ENCODE data around the gene TMEM123.

The TMEM123 gene

DNA sequence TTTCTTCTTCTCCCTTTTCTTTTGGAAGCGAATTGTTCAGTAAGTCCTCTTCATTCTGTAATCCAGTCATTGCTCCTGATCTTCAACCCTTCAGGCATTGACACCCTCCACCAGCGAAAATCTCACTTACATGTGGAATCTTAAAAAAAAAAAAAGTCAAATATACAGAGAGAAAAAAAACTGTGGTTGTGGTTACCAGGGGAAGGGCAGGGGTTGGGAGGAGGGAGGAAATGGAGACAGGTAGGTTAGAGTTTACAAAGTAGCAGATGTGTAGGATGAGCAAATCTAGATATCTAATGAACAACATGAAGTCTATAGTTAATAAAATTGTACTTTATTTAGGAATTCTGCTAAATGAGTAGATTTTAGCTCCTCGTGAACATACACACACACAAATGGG is 17.7 kb upstream of the TMEM123 start:
- FAIRE-seq, result no peak

DNA sequence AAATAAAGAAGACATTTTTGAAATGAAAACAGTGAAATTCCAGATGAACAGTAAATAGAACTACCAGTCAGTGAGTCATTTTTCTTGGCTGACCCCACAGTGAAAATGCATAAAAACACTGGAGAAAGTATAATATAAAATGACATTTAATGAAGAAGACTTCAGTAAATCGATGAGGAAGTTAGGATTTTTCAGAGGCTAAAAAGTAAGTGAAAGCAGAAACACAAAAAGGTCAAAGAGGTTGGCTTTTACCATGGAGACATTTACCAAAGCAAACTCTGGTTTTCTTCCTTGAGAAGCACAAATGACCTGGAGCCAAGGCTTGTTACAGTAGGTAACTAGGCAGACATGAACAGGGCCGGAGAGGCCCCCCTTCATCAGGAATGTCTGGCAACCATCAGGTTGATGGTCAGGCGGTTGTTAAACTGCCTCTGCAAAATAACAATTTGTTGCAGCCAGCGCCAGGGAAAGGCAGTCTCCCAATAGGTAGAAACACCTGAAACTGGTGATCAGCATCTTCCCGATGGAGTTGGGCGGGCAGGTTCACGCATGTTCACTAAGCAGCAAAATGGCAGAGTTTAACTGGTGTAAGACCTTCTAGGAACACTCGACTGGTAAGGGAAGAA is 16.7 kb upstream of the TMEM123 start:
- no peak for FAIRE-seq

DNA sequence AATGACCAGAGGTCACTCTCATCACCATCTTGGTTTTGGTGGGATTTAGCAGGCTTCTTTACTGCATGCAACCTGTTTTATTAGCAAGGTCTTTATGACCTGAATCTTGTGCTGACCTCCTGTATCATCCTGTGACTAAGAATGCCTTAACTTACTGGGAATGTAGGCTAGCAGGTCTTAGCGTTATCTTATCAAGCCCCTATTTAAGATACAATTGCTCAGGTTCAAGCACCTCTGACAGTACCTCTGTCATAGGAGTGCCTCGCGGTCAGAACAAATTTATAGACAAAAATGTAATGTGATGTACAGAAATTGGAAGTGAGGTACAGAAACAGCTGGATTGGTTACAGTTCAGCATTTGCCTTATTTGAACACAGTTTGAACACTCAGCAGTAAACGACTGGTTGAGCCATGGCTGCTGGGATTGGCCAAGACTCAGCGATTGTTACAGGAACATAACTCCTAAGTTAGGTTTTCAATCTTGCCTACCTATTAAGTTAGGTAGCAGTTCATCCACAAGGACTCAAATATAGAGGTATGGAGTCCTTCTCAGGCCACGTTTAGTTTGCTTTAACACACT is 16.1 kb upstream of the TMEM123 start:
- FAIRE-seq, result no peak

DNA sequence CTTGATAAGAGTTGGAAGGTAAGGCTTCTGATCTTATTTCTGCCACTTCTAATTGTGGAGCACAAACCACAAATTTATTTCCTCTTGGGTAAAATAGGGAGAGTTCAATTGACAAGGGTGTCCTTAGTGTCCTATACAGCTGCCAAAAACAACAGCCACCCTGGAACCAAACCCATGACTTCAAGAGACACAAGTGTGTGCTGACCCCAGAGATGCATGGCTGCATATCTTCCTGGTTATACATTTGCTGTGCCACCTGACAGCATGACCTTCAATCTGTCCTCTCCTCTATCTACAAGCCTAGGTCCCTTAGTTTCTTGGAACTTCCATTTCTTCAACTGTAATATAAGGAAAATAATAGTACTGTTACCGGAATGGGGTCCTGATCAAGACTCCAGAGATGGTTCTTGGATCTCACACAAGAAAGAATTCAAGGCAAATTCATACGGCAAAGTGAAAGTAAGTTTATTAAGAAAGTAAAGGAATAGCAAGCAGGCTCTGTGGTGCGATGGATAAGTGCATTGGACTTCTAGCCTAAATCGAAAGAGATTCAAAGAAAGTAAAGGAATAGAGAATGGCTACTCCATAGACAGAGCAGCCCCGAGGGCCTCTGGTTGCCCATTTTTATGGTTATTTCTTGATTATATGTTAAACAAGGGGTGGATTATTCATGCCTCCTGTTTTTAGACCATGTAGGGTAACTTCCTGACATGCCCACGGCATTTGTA is 15.5 kb upstream of the TMEM123 start:
- no peak for FAIRE-seq

DNA sequence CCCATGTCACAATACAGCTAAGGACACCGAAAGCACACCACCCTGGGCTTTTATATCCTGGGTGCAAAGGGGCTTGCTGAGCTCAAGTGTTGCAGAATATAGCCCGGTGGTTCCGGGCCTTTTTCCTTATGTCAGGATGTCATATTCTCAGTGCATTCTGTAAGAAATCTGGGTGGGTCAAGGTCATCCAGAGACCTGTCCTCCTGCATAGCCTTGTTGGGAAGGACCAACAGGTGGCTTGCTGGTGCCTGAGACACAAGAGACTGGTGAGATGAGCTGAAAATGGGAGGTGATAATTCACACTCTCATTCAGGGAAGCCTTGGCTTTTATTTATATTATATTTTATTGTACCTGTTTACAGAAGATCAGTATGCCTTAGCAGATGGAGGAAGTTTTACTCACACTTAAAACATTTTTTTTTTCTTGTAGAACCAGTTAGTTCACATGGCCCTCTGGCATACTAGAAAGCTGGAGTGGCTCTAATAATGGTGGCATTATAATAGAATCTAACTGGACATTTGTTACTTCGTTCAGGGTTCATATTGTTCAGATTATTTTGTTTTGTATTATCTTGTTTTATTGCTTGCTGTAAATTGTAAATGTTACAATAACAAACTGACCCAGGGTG is 14.6 kb upstream of the TMEM123 start:
- no peak for FAIRE-seq

DNA sequence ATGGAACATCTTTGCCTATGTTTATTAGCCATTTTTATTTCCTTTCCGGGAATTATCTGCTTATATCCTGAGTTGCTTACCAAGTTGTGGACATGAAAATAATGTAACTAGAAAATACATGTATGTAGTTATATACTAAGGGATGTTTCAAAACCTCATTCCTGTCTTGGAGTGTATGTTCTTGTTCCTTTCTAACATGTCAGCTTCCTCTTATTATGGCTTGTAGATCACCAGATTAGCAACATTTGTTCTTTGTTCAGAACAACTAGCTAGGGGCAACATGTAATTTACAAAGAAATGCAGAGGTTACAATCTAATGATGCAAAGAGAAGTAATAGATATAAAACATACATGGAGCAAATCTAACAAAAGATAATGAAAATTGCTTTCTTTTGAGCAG is 13.1 kb upstream of the TMEM123 start:
- no peak for FAIRE-seq

DNA sequence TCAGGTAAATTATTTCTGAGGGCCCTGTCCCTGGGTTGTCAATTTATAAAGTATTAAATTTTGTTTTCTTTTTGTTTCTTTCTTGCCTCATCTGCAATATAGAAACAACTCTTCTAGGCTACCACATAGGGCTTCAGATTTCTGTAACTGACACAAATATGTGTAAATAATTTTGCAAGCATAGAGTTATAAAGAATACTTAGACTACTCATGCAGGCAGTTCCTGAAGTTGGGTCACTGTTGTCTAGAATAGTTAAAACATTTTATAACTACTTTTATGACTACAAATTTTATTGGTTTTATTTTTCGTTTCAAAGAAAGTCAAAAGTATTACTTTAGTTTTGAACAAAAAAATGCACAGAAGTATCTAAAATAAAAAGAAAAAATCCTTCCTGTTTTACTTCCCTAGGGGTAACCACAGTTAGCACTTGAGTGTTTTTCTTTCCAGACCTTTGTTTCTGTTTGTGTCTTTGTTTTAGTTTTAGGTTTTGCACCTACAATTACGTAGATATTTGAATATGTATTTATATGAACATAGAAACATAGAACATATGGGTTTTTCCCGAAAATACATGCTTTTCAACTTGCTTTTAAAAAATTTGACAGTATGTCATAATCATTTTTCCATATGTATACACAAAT is 12.4 kb upstream of the TMEM123 start:
- no peak for FAIRE-seq

DNA sequence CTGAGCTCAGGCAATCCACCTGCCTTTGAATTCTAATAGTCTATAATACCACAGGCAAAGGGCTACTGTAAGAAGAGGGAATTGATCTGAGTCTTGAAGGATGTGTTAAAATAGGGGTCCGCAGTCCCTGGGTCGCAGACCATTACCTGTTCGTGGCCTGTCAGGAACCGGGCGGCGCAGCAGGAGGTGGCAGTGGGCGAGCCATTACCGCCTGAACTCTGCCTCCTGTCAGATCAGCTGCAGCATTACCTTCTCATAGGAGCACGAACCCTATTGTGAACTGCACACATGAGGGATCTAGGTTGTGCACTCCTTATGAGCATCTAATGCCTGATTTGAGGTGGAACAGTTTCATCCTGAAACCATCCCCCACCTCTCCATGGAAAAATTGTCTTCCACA is 11.5 kb upstream of the TMEM123 start:
- FAIRE-seq, result no peak

DNA sequence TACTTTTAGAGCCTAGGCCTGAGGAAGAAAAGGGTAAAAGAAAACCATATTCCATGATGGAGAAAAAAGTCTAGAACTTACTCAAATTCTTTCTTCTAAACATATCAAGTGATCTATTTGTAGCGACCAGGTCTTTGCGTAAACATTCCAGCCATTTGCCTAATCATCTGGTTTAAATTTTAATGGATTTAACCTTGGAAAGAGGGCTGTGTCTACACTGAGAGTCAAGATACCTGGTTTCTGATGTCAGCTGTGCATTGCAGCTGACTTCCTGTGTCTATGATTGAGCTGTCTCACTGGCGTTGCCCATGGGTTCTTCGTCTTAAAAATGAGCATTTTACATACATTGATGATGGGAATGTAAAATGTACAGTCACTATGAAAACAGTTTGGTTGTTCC is 10.0 kb upstream of the TMEM123 start:
- FAIRE-seq, result no peak

DNA sequence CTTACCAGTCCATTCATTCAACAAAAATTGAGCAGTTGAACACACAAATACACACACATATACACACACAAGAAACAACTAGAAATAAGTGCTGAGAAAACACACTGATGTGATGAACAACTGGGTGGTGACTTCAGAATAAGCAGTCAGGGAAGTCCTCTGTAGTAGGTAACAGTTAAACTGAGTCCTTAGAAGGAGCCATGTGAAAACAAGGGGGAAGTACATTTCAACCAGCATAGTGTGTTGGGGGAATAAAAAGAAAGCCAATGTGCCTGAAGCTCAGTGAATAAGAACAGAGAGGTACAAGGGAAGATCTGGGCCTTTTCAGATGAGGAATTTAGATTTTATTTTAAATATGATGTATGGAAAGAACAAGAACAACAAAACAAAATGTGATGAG is 6.8 kb upstream of the TMEM123 start:
- FAIRE-seq, result no peak

DNA sequence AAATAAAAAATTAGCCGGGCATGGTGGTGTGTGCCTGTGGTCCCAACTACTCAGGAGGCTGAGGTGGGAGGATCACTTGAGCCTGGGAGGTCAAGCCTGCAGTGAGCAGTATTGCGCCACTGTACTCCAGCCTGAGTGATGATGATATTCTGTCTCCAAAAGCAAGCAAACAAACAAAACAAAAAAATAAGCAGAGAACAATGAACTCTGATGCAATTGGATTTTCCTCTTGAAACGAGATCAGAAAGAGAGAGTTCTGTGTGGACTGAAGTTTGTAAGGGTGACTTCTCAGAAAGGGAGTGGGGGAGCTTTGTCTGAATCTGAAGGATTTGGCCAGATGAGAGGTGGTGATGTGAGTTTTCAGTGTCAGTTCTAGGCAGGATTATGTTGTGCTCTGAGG is 6.0 kb upstream of the TMEM123 start:
- FAIRE-seq, result no peak

DNA sequence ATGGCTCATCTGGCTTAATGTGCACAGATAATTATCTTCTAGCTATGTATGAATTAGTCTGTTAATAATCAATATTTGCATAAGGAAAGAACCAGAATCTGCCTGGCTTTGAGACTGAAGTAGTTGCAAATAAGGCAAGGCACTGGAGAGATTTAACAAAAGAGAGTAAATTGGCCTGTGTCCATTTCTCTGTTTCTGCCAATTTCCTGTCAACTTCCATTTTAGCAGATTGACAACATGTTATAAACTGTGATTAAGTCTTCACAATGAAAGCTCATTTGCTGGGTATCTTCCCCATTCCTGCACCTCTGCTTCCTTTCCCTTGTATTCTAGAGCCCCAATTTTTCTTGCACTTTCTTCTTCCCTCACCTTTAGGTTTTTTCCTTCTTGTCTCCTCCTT is 5.3 kb upstream of the TMEM123 start:
- no peak for FAIRE-seq

DNA sequence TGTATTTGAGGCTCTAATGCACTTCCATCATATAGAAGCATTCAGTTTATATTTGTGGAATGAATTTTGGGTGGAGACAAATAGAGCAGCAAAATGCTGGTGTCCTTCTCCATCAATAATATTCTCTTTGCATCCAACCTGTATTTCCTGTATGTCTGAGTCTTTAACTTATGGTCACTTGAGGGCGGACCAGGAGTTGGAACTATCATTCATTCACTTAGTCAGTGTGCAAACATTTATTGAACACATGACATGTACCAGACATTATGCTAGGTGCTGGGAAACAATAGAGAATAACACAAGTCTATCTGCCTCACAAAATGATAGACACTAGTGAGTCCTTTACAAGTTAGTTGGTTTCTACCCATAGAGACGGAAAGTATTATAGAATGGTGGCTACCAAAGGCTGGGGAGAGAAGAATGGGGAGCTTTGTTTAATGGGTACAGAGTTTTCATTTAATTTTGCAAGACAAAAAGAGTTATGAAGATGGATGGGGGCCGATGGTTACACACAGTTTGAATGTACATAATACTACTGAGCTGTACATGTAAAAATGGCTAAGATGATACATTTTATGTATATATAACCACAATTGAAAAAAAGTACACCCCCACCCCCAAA is 4.6 kb upstream of the TMEM123 start:
- no peak for FAIRE-seq

DNA sequence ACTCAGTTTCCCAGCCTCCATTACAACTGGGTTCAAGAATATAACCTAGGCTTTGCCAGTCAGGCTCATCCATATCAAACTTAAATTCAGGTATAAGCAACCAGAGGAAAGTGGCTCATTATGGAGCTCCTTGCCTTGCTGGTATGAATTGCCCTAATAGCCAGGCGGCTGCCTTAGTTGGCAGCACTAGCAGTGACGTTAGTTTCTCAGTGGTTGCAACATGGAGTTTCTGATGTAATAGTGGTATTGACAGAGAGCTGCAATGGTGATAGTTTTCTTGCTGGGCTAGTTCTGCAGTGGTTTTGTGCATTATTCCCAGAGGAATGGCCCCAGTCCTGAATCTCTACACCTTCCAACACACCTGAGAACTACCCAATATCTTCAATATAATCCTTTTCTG is 3.8 kb upstream of the TMEM123 start:
- no peak for FAIRE-seq

DNA sequence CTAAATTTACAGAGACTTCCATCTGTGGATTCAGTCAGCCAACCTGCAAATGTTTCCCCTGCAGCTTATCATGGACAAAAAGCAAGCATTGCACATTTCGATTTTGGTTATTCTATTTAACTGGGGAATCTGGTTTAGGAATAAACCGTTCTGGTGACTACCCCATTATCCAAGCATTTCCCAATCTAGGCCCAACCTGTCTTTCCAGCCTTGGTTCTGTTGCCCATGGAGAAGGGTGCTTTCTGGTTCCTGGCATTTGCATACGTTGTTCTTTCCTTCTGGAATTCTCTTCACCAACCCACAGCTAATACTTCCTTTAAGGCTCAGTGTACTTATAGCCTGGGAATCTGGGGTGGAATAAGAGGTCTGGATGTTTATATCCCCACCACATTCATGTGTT is 1.4 kb upstream of the TMEM123 start:
- FAIRE-seq, result no peak

DNA sequence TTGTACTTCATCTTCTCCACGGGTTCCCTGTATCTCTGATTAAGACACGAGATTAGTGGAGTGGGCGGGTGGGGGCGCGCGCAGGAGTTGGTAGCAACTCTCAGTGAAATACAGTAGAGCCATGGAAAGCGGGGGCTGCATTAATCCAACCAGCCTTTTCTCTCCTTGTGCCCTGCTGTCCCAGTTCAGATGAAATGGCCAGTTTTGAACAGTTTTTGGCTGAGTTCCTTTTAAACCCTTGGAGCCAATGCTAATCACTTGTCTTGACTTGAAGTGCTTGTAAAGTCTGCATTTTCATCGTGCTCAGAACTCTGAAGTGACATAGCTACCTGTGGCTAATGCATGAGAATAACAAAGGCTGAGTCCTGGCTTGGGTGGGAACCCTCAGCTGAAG is 734 bp upstream of the TMEM123 start:
- no peak for FAIRE-seq

DNA sequence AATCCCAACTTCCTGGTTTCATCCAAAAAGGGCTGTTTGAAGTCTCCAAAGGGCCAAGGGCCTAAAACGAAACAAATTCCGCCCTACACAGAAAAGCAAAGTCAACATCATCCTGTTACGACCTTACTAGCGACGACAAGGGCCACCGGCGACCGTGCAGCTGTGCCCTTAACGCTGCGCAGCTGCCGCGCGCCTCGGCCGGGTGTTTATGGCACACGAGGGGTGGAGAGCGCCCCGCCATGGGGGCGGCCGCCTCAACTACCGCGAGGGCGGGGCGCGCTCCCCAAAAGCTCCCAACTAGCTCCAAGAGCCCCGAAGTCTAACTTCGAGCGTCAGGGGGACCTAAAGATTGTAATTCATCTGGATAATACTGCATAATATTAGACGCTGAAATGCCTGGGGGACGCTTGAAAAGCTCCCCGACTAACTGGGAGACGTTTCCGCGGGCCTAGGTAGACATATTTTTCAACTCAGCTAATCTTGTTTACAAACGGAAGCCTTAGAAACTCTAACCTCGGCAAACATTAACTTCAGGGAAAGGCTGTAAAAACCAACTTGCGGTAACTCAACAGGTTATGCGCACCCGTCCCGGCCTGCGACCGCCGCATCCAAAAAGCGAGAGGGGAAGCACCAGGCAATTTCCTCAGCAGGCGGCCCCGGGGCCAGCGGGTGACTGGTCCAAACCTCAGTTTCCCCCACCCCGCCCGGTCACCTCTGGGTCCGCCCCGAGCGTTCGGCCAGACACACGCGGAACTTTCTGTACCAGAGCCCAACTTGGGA is 694 bp downstream of the TMEM123 start:
- no peak for FAIRE-seq

DNA sequence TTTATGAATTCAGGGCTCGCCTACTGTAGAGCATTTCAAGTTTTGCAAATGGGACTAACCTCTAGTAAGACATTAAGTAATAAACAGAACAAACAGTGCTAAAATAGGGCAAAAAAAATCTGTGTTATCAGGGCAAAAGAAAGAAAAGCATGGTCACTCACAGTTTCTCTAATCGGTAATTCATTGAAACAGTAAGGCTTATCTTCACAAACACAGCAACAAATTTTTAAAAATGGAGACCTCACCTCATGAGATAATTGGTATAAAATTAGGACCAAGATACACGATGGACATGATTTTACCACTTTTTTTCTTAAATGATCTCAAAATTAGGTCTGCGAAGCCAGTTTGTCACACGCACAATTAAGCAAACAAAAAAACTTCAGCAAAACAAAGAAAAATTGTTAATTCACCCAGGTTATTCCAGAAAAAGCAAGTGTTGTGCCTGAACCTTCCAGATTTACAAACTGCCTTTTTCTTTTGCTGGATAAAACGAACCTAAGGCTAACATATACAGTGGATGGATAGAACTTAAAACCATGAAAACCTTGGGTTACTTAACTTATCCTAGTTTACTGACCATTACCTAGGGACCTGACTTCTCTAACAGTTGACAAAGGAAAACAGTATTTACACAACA is 1.4 kb downstream of the TMEM123 start:
- no peak for FAIRE-seq

DNA sequence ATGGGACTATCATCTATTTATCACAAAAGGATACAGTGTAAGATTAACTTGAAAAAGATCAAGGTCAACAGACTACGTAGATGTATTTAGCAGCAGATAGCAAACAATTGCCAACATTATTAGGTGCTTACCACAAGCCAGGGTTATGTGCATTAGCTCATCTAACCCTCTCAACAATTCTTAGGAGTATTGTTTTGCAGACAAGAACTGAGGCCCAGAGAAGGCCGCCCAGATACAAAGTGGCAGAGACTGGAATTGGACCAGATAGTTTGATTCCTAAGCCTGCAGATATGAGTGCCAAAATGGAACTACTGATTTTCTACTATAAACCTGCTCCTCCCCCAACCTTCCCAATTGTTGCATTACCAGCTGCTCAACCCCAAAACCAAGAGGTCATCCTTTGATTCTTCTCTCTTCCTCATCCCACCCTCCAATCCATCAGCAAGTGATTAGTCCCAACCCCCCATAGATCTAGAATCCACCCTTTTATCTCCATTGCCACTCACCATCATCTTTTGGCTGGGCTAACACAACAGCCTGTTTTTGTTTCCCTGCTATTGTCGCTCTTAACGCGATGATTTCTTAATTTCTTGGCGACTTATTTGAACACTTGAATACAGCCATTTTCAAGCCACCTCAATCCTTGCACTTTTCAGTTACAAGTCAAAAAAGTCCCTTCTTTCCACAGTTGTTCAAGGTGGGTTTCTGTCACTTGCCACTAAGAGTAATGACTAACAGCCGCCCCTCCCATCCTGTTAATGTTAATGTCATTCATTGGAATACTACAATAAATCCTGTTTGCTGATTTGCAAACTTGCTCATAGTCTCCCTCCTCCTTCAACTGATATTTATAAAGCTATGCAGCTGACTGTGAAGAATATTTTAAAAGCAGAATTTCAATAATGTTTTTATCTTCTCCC is 2.7 kb downstream of the TMEM123 start:
- FAIRE-seq, result no peak

DNA sequence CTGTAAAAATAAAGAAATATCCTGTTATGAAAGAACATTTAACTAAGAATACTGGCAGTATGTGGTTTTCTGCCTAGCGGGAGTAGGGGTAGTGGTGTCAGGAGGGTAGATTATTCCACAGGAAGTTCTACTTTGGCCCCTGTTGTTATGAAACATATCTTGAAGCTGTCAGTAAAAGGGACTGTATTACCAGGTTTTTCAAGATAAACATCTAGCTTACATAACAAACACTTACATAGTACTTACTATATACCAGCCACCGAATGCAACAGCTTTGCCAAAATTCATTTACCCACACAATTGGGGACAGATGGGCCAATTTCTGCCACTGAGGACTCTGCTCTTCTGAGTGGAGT is 3.7 kb downstream of the TMEM123 start:
- no peak for FAIRE-seq
